Body of pancreas (tissue), 4 donors: ENCODE measurements around the gene MACF1.

Source experiments
- CTCF ChIP-seq, 7 experiments: fragments of 450-650 bp in 4 of 7; fragments of 200-600 bp in 3 of 7; sonication (generic) in 3 of 7; IDR thresholded peaks; one replicate each; pipeline ENCODE4 v1.5.1; 2016 to 2019; ENCODE audit warnings: antibody characterized with exemption in 7 of 7
- POLR2A ChIP-seq, 3 donors: fragments of 450-650 bp; IDR thresholded peaks; one replicate each; pipeline ENCODE4 v1.6.1; 2016; ENCODE audit warnings: antibody characterized with exemption in 3 of 3, mild to moderate bottlenecking in 2 of 3

DNA sequence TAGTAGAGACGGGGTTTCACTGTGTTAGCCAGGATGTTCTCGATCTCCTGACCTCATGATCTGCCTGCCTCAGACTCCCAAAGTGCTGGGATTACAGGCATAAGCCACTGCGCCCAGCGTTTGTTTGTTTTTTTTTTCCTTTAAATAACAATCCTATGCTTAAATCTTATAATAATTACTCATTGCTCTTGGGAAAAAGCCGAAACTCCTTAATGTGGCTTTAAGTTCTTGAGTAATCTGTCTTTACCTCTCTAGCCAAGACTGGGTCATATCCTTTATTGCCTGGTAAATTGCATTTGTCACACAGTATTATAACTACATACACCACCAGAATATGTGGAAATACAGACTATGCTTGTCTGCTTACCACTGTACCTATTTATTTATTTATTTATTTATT lies 97.1 kb downstream of the MACF1 start:
- no peak for TF ChIP-seq POLR2A (IDR thresholded peaks at IDR 0.05)
- no peak for TF ChIP-seq CTCF (IDR thresholded peaks at IDR 0.05)
